ENCODE results near the gene PSMB11. TPM values are rescaled to one million over a fixed set of nuclear protein-coding genes. Genes with fewer than 3 reads are reported as not detected.

The PSMB11 gene
- total and polyA plus RNA-seq, 10 of the 15 experiments (the other 5 are each of a cell fraction or from before 2014, with no cell fraction given): not detected

- Histone ChIP-seq H3K79me2 (ENCODE audit: control insufficient read depth, insufficient read depth, low read length) (no peaks in the 10 kb centered on the region), H2AFZ (ENCODE audit: control insufficient read depth, low read depth, low read length) (no peak overlapping the region), H3K27ac (ENCODE audit: control insufficient read depth, insufficient read depth) (no peak overlapping the region), H3K4me3 (no peak overlapping the region), H3K4me1 (ENCODE audit: control insufficient read depth, insufficient read depth, low read length) (no peaks in the 10 kb centered on the region), H3K36me3 (ENCODE audit: control insufficient read depth in 2 of 2, insufficient read depth in 2 of 2, low read length in 1 of 2) (no peaks in the 10 kb centered on the region), H4K20me1 (ENCODE audit: control insufficient read depth, insufficient read depth) (no peaks in the 10 kb centered on the region), H3K9ac (ENCODE audit: control insufficient read depth, insufficient read depth, low read length) (no peak overlapping the region), H3K27me3 (replicated peaks in 1 of 2; ENCODE audit: control insufficient read depth in 2 of 2, insufficient read depth in 2 of 2, low read length in 1 of 2) (no peaks in the 10 kb centered on the region; a peak in 2 of 4 replicates), H3K4me2 (ENCODE audit: control insufficient read depth, insufficient read depth) (no peak overlapping the region), H3K9me3 (replicated peaks; ENCODE audit: control insufficient read depth, insufficient read depth, low read length) (no peaks in the 10 kb centered on the region)
- RAD21 ChIA-PET (ENCODE audit: unreplicated experiment): no interaction called here
- FAIRE-seq (no peak), DNase-seq (ENCODE audit: low read depth, low spot score) (no peak), ATAC-seq (no peak)
- POLR2A ChIA-PET: interaction anchor here (0.5 kb wide), 1 partner anchor 145 kb away, joined by 4 read pairs; no protein-coding TSS in a partner anchor
- 77% methylated on average over 31 of the region's 85 CpGs for WGBS (ENCODE audit: insufficient coverage, insufficient replicate concordance, low lambda C conversion rate, missing lambda C conversion rate)
- SMC1A ChIA-PET (ENCODE audit: uncharacterized antibody, unreplicated experiment): interaction anchor here (1.8 kb wide), 1 partner anchor 53 kb away, joined by 5 read pairs; no protein-coding TSS in a partner anchor
- in situ Hi-C loops (cut with MboI) (no loop called here), intact Hi-C loops (cut with micrococcal nuclease; ENCODE audit: unreplicated experiment) (no loop called here)
- no peak for TF ChIP-seq SMARCA5 (IDR thresholded peaks at IDR 0.05)
- no peak for TF ChIP-seq ZBTB33 (IDR thresholded peaks at IDR 0.05)
- CTCF ChIA-PET: interaction anchor here (1.2 to 18.3 kb wide), 2 partner anchors 10 to 55 kb away, joined by 3 to 853 read pairs; partner anchors contain the start of genes AJUBA and CDH24
- BruUV-seq (replicated peaks): no TSS peak
These were observed 6.0 kb downstream of the PSMB11 start for GRCh38 chr14:23047751-23048693.

GRCh38 chr14:23049011-23049410 lies 7.0 kb downstream of the PSMB11 start:
- H4K20me1 ChIP-seq (ENCODE audit: control insufficient read depth, insufficient read depth): no peaks in the 10 kb centered on the region
- ATAC-seq: no peak
- H3K4me3 ChIP-seq: no peak overlapping the region
- ChIA-PET SMC1A (ENCODE audit: uncharacterized antibody, unreplicated experiment) (interaction anchor here (1.8 kb wide), 1 partner anchor 54 kb away, joined by 5 read pairs; no protein-coding TSS in a partner anchor), CTCF (interaction anchor here (18.3 kb wide), 1 partner anchor 56 kb away, joined by 853 read pairs; the partner anchor contains the start of gene AJUBA), POLR2A (no interaction called here), RAD21 (ENCODE audit: unreplicated experiment) (no interaction called here)
- H3K9ac ChIP-seq (ENCODE audit: control insufficient read depth, insufficient read depth, low read length): no peak overlapping the region
- no peak overlapping the region for H2AFZ ChIP-seq (ENCODE audit: control insufficient read depth, low read depth, low read length)
- BruUV-seq (replicated peaks): no TSS peak
- intact Hi-C loops (cut with micrococcal nuclease; ENCODE audit: unreplicated experiment) (no loop called here), in situ Hi-C loops (cut with MboI) (no loop called here)
- H3K4me2 ChIP-seq (ENCODE audit: control insufficient read depth, insufficient read depth): no peak overlapping the region
- no peak for TF ChIP-seq DPF2 (IDR thresholded peaks at IDR 0.05)
- no peak for TF ChIP-seq POLR2AphosphoS2 (IDR thresholded peaks at IDR 0.05; ENCODE audit: low read depth, low read length)
- no peak for TF ChIP-seq RAD51 (IDR thresholded peaks at IDR 0.05)
- TF ChIP-seq FOXK2 (IDR thresholded peaks at IDR 0.05): no peak
- no peaks in the 10 kb centered on the region; a peak in 1 of 4 replicates for H3K27me3 ChIP-seq (replicated peaks in 1 of 2; ENCODE audit: control insufficient read depth in 2 of 2, insufficient read depth in 2 of 2, low read length in 1 of 2)
- H3K79me2 ChIP-seq (ENCODE audit: control insufficient read depth, insufficient read depth, low read length): no peaks in the 10 kb centered on the region
- FAIRE-seq: no peak
- H3K27ac ChIP-seq (ENCODE audit: control insufficient read depth, insufficient read depth): no peak overlapping the region
- no peaks in the 10 kb centered on the region for H3K4me1 ChIP-seq (ENCODE audit: control insufficient read depth, insufficient read depth, low read length)
- no peaks in the 10 kb centered on the region for H3K36me3 ChIP-seq (ENCODE audit: control insufficient read depth in 2 of 2, insufficient read depth in 2 of 2, low read length in 1 of 2)
- 91% methylated on average over 9 of the region's 9 CpGs for WGBS (ENCODE audit: insufficient coverage, insufficient replicate concordance, low lambda C conversion rate, missing lambda C conversion rate)
- no peak for DNase-seq (ENCODE audit: low read depth, low spot score)
- H3K9me3 ChIP-seq (replicated peaks; ENCODE audit: control insufficient read depth, insufficient read depth, low read length): no peaks in the 10 kb centered on the region
